ENCODE data around the gene DNAI2.
"Not testable (repeated sequence)": the region's sequence is repeated elsewhere in the genome, so short reads cannot be mapped to it uniquely, and the experiment has no call there.

The DNAI2 gene

DNA sequence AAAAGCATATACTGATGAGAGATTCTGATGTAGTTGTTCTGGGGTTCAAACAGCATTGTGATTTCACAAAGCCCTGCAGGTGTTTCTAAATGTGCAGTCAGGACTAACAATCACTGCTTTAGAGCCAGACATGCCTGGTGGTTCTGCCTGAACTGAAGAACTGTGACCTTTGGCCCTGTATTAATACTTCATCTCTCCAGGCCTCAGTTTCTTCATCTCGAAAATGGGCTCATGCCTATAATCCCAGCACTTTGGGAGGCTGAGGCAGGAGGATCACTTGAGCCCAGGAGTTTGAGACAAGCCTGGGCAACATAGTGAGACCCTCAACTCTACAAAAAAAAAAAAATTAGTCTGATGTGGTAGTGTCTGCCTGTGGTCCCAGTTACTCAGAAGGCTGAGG is 3.9 kb downstream of the DNAI2 start:
- H3K27ac ChIP-seq = no peak overlapping the region
- TF ChIP-seq, protein P1, sequence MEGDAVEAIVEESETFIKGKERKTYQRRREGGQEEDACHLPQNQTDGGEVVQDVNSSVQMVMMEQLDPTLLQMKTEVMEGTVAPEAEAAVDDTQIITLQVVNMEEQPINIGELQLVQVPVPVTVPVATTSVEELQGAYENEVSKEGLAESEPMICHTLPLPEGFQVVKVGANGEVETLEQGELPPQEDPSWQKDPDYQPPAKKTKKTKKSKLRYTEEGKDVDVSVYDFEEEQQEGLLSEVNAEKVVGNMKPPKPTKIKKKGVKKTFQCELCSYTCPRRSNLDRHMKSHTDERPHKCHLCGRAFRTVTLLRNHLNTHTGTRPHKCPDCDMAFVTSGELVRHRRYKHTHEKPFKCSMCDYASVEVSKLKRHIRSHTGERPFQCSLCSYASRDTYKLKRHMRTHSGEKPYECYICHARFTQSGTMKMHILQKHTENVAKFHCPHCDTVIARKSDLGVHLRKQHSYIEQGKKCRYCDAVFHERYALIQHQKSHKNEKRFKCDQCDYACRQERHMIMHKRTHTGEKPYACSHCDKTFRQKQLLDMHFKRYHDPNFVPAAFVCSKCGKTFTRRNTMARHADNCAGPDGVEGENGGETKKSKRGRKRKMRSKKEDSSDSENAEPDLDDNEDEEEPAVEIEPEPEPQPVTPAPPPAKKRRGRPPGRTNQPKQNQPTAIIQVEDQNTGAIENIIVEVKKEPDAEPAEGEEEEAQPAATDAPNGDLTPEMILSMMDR (conservative IDR thresholded peaks at IDR 0.05) = no peak
- TF ChIP-seq ZFX (IDR thresholded peaks at IDR 0.05) = no peak

GRCh38 chr17:74279617-74280016 is 5.6 kb downstream of the DNAI2 start:
- H3K27ac ChIP-seq = not testable (repeated sequence)

DNA sequence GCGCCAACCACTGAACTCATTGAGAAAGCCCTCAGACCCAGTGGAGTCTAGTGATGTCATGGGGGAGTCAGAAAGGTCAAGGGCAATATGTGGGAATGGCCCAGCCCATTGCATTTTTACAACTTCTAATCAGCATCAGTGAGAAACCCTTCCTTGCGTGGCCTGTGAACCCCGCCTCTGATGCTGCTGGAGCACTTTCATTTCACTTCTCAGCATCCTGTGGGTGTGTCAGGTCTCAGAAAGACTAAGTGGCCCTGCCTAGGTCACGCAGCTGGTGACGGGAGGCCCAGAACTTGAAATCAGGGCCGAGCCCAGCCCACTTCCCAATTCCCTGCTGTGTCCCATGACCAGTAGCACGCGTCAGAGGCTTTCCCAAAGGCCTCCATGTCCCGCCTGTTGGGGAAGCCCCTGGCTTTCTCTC is 6.1 kb downstream of the DNAI2 start:
- H3K27ac ChIP-seq = no peak overlapping the region
- TF ChIP-seq ZFX (IDR thresholded peaks at IDR 0.05) = no peak
- TF ChIP-seq, protein P1 (conservative IDR thresholded peaks at IDR 0.05) = no peak

GRCh38 chr17:74281799-74282198 is 7.8 kb downstream of the DNAI2 start:
- TF ChIP-seq, protein P1 (conservative IDR thresholded peaks at IDR 0.05) = no peak
- no peak for TF ChIP-seq ZFX (IDR thresholded peaks at IDR 0.05)
- H3K27ac ChIP-seq = no peak overlapping the region

DNA sequence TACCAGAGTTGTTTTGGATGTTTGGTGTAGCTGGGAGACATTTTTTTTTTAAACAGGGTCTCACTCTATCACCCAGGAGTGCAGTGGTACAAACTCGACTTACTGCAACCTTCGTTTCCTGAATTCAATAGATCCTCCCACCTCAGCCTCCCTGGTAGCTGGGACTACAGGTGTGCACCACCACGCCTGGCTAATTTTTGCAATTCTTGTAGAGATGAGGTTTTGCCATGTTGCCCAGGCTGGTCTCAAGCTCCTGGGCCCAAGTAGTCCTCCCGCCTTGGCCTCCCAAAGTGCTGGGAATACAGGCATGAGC is 8.2 kb downstream of the DNAI2 start:
- H3K27ac ChIP-seq = not testable (repeated sequence)

GRCh38 chr17:74282587-74283370 is 8.7 kb downstream of the DNAI2 start:
- TF ChIP-seq, protein P1 (conservative IDR thresholded peaks at IDR 0.05) = no peak
- no peak for TF ChIP-seq ZFX (IDR thresholded peaks at IDR 0.05)
- H3K27ac ChIP-seq = no peak overlapping the region

- H3K27ac ChIP-seq = no peak overlapping the region
- TF ChIP-seq, protein P1 (conservative IDR thresholded peaks at IDR 0.05) = no peak
- no peak for TF ChIP-seq ZFX (IDR thresholded peaks at IDR 0.05)
These were observed 9.3 kb downstream of the DNAI2 start for GRCh38 chr17:74283371-74283673.

- H3K27ac ChIP-seq = no peak overlapping the region
- TF ChIP-seq, protein P1 (conservative IDR thresholded peaks at IDR 0.05) = no peak
- TF ChIP-seq ZFX (IDR thresholded peaks at IDR 0.05) = no peak
These were observed 13.1 kb downstream of the DNAI2 start for GRCh38 chr17:74287031-74287602.

Measured in C4-2B (cell line).